Breast epithelium (tissue), 3 donors: ENCODE measurements around the gene TSC22D3.

Experiments
- POLR2AphosphoS5 ChIP-seq, 3 donors: sonication (generic); formaldehyde crosslinking; IDR thresholded peaks; one replicate each; pipeline ENCODE4 v1.6.1; 2017; ENCODE audit warnings: antibody characterized with exemption in 3 of 3
- TF ChIP-seq, protein P1 (sequence below), 3 donors: fragments of 450-650 bp; IDR thresholded peaks; one replicate each; pipeline ENCODE4 v1.5.1; 2016 to 2017; ENCODE audit warnings: antibody characterized with exemption in 3 of 3, mild to moderate bottlenecking in 3 of 3, moderate library complexity in 3 of 3

GRCh38 chrX:107818900-107819521 lies 43.4 kb upstream of the TSC22D3 start:
- TF ChIP-seq, protein P1, sequence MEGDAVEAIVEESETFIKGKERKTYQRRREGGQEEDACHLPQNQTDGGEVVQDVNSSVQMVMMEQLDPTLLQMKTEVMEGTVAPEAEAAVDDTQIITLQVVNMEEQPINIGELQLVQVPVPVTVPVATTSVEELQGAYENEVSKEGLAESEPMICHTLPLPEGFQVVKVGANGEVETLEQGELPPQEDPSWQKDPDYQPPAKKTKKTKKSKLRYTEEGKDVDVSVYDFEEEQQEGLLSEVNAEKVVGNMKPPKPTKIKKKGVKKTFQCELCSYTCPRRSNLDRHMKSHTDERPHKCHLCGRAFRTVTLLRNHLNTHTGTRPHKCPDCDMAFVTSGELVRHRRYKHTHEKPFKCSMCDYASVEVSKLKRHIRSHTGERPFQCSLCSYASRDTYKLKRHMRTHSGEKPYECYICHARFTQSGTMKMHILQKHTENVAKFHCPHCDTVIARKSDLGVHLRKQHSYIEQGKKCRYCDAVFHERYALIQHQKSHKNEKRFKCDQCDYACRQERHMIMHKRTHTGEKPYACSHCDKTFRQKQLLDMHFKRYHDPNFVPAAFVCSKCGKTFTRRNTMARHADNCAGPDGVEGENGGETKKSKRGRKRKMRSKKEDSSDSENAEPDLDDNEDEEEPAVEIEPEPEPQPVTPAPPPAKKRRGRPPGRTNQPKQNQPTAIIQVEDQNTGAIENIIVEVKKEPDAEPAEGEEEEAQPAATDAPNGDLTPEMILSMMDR (IDR thresholded peaks at IDR 0.05), result no peak
- no peak for TF ChIP-seq POLR2AphosphoS5 (IDR thresholded peaks at IDR 0.05)
